DMS 273 treated with DMSO at 0.1 percent for 48 hours (cell line): ENCODE data around the gene HDGFL3.
"Not testable (repeated sequence)": the region's sequence is repeated elsewhere in the genome, so short reads cannot be mapped to it uniquely, and the experiment has no call there.

Experiments
- DNase-seq: peaks from one replicate; lab custom pipeline; 2025; lab: John Stamatoyannopoulos, UW

The HDGFL3 gene

DNA sequence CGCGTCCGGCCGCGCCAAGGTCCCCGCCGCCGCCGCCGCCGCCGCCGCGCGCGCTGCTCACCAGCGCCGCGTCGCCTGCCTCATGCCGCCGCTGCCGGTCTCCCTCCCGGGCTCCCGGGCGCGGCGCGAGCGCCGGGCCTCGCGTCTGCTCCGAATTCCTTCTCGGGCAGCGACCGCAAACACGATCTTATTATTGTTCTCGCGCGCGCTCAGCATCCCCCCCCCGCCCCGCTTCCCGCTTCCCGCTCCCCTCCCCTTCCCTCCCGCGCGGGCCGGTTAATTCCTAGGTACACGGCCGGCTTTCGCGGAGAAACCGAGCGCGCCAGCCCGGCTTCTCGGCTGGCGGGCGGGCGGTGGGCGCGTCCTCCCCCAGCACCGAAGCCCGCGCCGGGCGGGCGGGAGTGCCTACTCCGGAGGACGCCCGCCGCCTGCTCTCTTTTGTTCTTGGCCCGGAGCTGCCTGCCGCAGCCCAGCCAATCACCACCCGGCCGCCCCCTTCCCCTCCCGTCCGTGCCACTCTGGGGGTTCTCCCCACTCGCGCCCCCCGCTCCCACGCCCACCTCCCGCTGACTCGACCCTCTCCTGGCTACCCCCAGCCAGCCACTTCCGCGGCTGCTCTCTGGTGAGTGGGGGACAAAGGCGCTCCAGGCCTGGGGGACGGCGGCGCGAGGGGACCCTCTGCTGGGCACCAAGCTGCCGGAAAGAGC lies at the start of gene HDGFL3:
TSS of gene HDGFL3 (minus strand) at position 164 of the 707 bp plus-strand sequence. CDS start 409 bp downstream, outside the sequence.
- DNase-seq, result no peak

DNA sequence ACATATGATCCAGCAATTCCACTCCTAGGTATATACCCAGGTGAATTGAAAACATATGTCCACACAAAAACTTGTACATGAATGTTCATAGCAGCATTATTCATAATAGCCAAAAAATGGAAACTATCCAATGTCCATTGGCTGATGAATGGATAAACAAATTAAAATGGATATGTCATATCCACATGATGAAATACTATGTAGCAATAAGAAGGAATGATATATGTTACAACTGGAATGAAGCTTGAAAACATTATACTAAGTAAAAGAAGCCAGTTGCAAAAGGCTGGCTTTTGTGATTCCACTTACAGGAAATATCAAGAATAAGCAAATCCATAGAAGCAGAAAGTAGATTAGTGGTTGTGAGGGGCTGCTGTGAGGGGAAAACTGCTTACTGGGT lies 43.2 kb upstream of the HDGFL3 start:
- DNase-seq, result no peak

DNA sequence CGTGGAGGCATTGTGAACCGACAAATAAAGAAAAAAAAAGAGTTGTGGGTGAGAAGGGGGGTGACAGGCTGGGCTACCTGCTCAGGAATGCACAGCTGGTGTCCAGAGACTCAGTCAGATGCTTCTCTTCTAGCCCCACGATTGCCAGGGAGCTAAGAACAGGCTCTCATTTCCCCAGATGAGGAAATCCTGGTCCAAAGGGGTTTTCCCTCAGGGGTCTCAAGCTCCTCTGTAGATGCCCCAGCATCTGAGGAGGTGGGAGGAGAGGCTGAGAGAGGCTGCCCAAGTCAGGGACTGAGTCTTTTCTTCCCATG lies 41.4 kb upstream of the HDGFL3 start:
- DNase-seq, result no peak

DNA sequence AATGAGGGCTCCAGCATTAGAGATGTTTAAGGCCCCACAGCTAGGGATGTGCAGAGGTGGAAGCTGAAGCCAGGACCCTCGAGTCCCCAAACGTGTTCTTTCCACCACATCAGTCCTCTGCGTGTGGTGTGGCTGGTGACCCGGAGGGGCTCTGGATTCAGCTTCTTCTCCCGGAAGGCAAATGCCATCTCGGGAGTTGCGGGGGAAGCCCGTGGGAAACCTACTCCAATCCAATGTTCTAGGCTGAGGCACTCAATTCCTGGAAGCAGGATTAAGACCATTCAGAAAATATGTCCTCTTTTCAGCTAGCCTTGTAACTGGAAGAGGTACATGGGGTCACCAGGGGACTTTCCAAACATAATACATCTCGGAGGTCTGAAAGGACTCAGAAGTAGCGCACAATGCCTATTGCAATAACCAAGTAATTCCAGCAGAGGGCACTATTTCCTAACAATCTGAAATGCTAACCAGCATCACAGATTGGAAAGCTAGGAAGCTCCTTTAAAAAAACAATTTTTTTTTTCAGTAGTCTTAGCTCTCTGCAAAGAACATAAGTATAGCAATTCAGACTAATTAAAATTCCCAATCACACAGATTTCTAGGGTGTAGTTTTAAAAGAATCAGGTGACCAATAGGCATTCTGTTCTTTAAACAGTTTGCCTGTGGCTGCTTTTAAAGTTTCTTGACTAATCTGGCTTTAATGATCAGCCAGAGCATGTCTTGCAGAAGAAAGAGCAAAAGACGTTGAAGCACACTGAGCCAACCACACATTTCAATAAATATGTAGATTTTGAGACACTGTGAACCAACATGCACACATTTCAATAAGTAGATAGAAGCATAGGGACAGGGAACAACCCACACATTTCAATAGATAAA lies 40.8 kb upstream of the HDGFL3 start:
- DNase-seq, result no peak

DNA sequence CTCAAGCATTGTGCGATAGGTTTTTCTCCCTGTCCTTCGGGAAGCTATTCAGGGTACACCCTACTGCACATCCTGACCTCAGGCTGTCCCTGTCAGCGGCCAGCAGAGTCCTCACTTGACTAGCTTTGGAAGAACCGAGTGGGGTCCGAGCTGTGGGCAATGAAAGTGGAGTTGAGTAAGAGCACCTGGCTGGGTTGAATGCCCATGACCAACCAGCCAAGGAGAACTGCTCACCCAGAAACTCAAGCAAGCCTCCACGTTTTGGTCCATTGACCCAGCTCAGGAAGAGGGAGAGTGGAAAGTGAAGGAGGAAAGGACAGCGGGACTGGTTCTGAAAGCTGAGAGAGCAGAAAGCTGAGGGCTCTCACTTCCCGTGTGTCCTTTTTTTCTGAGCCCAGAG lies 36.0 kb upstream of the HDGFL3 start:
- no peak for DNase-seq

DNA sequence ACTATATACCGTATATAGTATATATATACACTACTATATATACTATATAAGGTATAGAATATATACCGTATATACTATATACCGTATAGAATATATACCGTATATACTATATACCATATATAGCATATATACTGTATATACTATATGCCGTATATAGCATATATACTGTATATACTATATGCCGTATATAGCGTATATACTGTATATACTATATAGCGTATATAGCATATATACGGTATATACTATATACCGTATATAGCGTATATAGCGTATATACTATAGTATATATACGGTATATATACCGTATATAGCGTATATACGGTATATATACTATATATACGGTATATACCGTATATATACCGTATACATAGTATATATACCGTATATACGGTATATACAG lies 22.6 kb upstream of the HDGFL3 start:
- DNase-seq, result no peak

DNA sequence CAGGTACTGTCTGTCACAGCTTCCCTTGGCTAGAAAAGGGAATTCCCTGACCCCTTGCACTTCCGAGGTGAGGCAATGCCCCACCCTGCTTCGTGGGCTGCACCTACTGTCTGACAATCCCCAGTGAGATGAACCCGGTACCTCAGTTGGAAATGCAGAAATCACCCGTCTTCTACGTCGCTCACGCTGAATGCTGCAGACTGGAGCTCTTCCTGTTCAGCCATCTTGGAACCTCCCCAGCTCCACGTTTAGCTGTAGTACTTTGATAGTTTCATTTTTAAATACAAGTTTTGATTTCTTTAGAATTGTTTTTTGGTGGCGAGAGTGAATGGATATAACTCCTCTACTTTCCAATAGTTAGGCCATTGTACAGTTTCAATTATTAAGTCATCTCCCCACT lies 17.8 kb upstream of the HDGFL3 start:
- no peak for DNase-seq

DNA sequence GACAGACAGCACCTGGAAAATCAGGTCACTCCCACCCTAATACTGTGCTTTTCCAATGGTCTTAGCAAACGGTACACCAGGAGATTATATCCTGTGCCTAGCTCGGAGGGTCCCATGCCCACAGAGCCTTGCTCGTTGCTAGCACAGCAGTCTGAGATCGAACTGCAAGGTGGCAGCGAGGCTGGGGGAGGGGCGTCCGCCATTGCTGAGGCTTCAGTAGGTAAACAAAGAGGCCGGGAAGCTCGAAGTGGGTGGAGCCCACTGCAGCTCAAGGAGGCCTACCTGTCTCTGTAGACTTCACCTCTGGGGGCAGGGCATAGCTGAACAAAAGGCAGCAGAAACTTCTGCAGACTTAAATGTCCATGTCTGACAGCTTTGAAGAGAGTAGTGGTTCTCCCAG lies 14.2 kb upstream of the HDGFL3 start:
- DNase-seq, result not testable (repeated sequence)

DNA sequence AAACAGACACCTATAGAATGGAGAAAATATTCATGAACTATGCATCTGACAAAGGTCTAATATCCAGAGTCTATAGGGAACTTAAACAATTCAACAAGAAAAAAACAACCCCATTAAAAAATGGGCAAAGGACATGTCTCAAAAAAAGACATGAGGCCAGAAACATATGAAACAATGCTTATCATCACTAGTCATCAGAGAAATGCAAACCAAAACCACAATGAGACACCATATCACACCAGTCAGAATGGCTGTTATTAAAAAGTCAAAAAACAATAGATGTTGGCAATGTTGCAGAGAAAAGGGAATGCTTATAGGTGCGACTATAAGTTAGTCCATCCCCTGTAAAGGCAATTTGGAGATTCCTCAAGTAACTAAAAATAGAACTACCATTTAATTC lies 11.4 kb upstream of the HDGFL3 start:
- no peak for DNase-seq

DNA sequence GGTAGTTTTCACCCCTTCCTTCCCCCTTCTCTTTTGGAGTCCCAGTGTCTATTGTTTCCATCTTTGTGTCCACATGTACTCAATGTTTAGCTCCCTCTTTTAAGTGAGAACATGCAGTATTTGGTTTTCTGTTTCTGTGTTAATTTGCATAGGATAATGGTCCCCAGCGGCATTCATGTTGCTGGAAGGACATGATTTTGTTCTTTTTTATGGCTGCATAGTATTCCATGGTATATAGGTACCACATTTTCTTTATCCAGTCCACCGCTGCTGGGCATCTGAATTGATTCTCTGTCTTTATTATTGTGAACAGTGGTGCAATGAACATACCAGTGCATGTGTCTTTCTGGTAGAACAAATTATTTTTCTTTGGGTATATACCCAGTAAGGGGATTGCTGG lies 7.7 kb upstream of the HDGFL3 start:
- DNase-seq, result no peak

DNA sequence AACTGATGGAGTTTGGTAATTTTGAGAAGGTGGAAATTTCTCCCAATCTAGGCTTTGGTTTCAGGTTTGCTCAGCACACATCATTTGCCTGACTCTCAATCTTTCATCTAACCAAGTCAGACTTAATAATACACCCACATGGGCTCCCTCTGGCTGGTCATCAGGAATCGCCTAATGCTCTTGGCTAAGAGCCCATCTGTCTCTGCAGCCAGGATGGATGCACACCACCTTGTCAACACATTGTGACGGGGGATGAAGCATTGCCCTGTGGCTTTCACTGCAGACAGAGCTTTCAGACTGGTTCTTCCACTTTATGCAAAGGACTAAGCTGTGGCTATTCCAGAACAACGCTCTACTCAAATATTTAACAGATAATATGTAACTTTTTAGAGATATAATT lies 3.0 kb upstream of the HDGFL3 start:
- no peak for DNase-seq

DNA sequence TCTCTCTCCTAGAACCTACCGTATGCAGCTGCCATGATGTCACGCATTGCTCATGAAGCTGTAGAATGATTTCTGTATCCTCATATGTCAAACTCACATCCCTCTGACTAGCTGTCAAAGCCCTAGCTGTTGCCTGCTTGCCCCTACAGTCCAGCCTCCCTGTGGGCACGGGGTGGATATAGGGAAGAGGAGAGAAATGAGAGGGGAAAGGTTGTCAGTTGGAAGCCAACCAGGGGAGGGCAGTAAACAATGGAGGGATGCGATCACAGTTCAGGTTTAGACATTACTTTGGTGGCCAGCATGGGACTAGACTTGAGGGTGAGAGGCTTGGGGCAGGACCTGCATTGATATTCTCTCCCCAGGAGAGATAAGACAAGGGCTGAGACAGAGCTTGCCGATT lies 1.7 kb upstream of the HDGFL3 start:
- DNase-seq, result no peak

DNA sequence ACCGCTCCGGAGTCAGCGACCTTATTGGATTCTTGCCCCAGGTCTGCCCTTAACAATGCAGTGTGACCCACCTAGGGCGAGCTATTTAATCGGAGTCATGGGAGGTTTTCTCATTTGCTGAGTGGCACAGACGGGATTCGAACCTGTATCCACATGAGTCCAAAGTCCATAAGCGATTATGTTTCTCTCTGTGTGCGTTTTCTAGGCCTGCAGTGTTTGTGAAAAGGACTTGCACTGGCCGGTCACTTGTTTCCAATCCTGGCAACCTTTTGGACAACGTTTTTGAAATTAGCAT lies 691 bp upstream of the HDGFL3 start:
- DNase-seq, result no peak

DNA sequence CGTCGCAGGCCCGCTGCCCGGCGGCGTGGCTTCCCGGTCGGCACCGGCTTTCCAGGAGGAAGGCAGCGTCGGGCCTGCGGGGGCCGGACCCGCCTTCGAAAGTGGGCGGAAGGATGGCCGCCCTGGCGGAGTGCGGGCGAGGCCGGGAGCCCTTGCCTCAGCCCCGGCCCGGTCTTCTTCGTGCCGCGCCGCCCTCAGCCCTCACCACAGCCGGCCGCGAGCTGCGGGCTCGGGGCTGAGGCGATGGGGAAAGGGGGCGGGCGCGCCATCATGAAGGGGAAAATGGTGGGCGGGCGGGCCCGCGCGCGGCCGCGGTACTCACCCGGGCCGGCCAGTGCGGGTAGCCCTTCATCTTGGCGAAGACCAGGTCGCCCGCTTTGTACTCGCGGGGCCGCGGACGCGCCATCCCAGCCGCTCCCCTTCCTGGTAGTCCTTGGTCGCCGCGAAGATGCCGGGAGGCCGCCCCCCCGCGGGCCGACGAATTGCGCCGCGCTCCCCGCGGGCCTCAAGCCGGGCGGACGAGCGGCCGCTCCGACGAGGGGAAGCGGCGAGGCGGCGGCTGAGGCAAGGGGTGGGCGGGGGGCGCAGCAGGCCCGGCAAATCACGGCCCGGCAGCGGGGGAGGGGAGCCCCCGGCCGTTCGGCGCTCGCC lies 489 bp downstream of the HDGFL3 start:
- no peak for DNase-seq

DNA sequence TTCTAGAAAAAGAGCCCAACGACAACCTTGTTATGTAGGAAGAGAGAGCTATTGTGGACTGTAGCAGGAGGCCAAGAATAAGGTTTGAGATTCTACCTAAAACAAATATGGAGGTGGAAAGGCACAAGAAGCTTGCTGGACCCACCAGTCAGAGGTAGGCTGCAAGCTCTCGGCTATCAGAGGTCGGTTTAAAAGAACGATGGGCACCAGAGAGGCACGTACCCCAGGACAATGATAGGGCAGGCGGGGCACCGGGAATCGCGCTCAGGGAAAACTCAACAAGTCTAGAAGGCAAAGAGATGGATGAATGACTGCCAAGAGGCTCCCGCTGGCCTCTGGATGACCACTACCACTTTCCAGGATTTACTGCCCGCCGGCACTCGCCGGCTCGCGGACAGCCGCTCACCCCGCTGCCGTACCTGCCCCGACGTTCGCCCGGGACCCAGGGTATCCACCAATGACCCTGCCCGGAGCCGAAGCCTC lies 1.1 kb downstream of the HDGFL3 start:
- DNase-seq, result no peak

DNA sequence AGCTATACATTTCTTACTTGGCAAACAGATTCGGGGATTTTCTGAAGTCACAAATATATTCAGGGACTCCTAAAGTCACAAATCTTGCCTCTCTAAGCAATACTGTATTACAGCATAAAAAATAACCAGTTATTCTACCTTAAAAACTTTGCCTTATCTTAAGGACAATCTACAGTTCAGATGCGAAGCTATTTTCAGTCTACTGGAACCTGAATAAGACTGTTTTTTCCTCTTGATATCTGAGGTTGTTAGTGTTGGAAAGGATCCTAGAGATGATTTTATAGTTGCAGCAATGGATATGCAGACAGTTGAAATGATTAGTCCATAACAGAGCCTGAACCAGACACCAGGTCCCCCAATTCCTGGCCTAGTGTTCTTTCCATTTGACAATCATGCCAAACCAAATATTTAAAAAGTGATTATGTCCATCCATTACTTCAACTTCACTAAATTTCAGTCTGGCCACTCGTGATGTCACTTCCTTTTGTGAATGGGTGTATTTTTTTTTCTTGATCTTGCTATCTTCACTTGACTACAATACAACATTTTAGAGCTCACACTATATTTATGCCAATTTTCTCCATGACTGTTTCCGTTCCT lies 1.8 kb downstream of the HDGFL3 start:
- no peak for DNase-seq

DNA sequence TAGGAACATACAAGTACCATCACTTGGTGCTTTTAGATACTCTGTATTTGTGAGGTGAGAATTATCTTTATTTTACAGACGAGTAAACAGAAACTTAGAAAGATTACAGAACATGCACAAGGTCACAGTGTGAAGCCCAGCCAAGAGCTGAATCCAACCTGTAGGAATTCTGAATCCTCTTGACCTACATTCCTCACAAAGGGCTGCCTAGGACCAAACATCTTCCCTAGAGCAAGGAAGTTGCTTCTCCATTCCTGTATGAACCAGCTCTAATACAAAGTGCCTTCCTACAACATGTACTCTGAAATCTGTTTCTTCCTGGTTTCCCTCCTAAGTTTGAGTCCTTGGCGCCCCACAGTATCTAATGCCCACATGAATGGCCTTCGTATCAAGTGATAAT lies 2.9 kb downstream of the HDGFL3 start:
- no peak for DNase-seq

DNA sequence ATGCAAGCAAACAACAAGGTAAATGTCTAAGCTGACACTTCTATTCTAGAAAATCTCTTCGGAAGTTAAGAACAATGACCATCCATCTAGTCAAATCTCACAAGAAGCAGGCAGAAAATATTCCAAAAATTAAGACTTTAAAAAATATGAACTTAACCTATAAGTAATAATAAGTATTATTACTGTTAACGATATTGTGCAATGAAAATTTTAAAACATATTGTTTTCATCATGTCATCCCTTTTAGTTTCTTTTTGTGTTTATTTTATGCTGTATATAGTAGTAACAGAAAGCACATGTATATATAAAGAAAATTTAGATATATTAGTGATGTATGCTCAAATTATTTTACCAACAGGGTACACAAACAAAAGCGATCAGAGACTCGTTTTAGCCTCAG lies 4.1 kb downstream of the HDGFL3 start:
- no peak for DNase-seq

DNA sequence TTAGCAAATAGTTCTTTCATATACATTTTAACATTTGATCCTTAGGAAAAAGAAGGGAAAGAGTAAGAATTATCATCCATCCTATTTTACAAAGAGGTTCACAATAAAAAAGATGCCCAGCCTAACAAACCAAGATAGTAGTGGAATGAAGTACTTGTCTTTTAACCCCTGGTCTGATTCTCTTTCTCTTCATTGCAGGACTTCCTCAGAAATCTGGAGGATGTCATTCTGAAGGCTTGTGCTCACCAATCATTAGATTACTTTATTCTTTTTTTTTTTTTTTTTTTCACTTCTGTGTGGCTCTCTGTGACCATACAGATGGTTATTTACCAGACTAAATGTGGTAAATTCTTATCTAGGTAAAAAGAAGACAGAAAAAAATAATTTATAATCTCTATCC lies 7.0 kb downstream of the HDGFL3 start:
- DNase-seq, result no peak

DNA sequence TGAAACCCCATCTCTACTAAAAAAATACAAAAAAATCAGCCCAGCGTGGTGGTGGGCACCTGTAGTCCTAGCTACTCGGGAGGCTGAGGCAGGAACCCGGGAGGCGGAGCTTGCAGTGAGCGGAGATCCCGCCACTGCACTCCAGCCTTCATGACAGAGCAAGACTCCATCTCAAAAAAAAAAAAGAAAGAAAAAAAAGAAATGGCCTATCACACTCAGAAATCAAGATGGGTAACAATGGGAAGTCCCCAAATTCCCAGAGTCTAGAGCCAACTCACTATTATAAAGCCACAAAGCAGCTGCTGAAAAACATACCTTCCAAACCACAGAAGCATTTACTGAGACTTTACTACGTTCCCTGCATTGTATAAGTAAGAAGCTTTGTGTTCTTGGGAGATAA lies 7.5 kb downstream of the HDGFL3 start:
- no peak for DNase-seq

DNA sequence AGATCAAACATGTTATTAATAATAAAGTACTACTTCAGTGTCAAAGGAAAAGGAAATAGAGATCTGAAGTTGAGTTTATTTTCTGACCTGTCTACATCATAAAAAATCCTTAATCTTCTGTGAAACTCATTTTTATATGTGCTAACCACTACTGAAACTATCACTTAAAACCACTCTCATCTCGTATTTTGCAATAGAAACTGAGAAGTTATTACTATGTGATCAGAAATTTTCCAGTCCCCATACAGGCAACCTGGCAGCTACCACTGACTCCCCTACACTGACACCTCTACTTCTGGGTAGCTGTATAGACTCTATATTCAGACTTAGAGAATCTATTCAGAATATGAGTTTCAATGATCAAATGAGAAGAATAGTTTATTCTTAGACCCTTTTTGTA lies 8.3 kb downstream of the HDGFL3 start:
- DNase-seq, result no peak

DNA sequence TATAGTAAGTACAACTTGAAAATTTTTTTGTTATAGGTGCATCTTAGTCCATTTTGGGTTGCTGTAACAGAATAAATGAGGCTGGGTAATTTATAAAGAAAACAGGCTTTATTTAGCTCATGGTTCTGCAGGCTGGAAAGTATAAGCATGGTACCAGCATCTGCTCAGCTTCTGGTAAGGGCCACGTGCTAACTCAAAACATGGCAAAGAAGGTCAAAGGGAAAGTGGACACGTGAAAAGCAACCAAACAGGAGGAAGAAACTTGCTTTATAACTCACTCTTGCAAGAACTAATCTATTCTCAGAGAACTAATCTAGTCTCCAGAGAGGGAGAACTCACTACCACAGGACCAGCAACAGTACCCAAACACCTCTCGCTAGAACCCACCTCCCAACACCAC lies 9.1 kb downstream of the HDGFL3 start:
- no peak for DNase-seq

DNA sequence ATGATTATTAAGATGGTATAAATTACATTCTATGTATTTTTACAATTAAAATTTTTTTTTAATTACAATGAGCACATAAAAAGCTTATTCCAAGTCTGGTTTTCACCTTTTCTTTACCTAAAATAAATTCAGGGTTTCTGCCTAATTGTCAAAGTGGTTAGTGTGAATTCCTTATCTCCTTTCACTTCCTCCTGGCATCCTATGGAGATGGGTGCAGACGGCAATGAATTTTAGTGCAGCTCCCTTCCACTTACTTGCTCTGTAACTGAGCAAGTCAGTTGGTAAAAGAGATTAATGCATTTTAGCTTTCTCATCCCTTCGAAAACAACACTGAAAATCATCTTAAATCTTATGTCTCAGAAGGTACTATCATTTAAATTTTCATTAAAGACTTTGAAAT lies 13.1 kb downstream of the HDGFL3 start:
- no peak for DNase-seq
